Smooth muscle cell (in vitro differentiated cells): ENCODE data around the gene CDKL1. TPM values are rescaled to one million over a fixed set of nuclear protein-coding genes. Genes with fewer than 3 reads are reported as not detected.

ENCODE experiments used
- DNase-seq: peaks from one replicate; lab custom pipeline; 2025; ENCODE audit not compliant: unreplicated experiment; lab: John Stamatoyannopoulos, UW
- H2AFZ ChIP-seq: fragments of 200-600 bp; sonication (generic); 2 replicates; pipeline ENCODE4 v1.6.0; 2016; ENCODE audit warnings: antibody characterized with exemption, low read depth, mild to moderate bottlenecking
- H3F3A ChIP-seq: fragments of 200-600 bp; sonication (generic); 2 replicates; pipeline ENCODE4 v1.6.0; 2017; ENCODE audit warnings: antibody characterized with exemption, low read depth
- H3K27ac ChIP-seq: fragments of 200-600 bp; sonication (generic); 2 replicates; pipeline ENCODE4 v1.5.1; 2016; ENCODE audit warnings: low read depth, mild to moderate bottlenecking
- H3K27me3 ChIP-seq: fragments of 200-600 bp; sonication (generic); 2 replicates; pipeline ENCODE4 v1.6.1; 2016; ENCODE audit warnings: low read depth, mild to moderate bottlenecking
- H3K36me3 ChIP-seq: fragments of 200-600 bp; sonication (generic); 2 replicates; pipeline ENCODE4 v1.5.1; 2016; ENCODE audit warnings: low read depth
- H3K4me1 ChIP-seq: fragments of 200-600 bp; sonication (generic); 2 replicates; pipeline ENCODE4 v1.5.1; 2016; ENCODE audit warnings: low read depth
- H3K4me2 ChIP-seq: fragments of 200-600 bp; sonication (generic); 2 replicates; pipeline ENCODE4 v1.6.0; 2016; ENCODE audit warnings: mild to moderate bottlenecking
- H3K4me3 ChIP-seq: fragments of 200-600 bp; sonication (generic); 2 replicates; pipeline ENCODE4 v1.5.1; 2016; ENCODE audit warnings: mild to moderate bottlenecking
- H3K79me2 ChIP-seq: fragments of 200-600 bp; sonication (generic); 2 replicates; pipeline ENCODE4 v1.6.0; 2016; ENCODE audit warnings: low read depth, mild to moderate bottlenecking
- H3K9ac ChIP-seq: fragments of 200-600 bp; sonication (generic); 2 replicates; pipeline ENCODE4 v1.6.0; 2016; ENCODE audit warnings: low read depth
- H3K9me3 ChIP-seq: fragments of 200-600 bp; sonication (generic); replicated peaks from 2 replicates; pipeline ENCODE4 v1.5.1; 2016; ENCODE audit warnings: low read depth
- H4K20me1 ChIP-seq: fragments of 200-600 bp; sonication (generic); 2 replicates; pipeline ENCODE4 v1.6.0; 2016; ENCODE audit warnings: low read depth
- WGBS: methylation state at CpG from one replicate; pipeline ENCODE4 v1.1.7; 2016; ENCODE audit warnings: low lambda C conversion rate; 5-methylcytosine and 5-hydroxymethylcytosine counted together
- polyA plus RNA-seq: library from polyadenylated mRNA; unstranded; fragments of >200 nt; fragmentation: Nextera tagmentation; extraction: Ambion mirVana; gene quantifications from 2 replicates; pipeline ENCODE4 v1.2.1, GENCODE V29; 2016
- total RNA-seq: library from RNA; depleted of rRNA; stranded (reverse); fragments of >200 nt; gene quantifications from 2 replicates; pipeline ENCODE4 v1.2.3, GENCODE V29; 2014
- TF ChIP-seq, protein P1 (sequence below): fragments of 200-600 bp; sonication (generic); IDR thresholded peaks from 2 replicates; pipeline ENCODE4 v1.5.1; 2017; ENCODE audit warnings: borderline replicate concordance, mild to moderate bottlenecking, antibody characterized with exemption; ENCODE audit not compliant: insufficient read depth, poor library complexity, severe bottlenecking

Gene CDKL1
- total and polyA plus RNA-seq, 2 experiments from 2014 or later = 1.6 to 4.9 TPM

DNA sequence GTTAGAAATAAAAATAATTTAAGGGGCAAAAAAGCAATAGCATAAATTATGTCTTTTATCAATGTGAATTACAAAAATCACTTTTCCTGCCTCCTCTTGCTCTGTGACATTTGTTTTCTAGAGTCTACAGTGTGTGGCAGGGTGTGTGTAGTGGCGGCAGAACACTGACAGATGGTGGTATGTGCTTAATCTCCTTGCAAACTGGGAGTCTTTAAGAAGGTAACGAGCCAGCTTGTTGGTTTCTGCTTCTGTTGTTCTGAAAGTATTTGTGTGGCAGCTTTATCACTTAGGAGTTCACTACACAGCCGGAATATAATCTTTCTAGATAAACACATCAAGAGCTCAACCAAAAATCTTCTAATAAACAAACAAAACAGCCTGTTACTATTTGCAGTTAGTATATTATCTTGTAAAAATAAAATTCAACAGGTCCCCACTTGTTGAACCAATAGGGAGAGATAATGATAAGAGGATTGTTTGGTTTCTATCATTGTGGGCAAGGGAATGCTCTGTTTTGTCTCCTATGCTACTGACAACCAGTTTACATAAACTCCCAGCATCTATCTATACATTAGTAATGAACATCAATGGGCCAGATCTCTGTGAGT, 13.0 kb downstream of the CDKL1 start:
- Histone ChIP-seq H3K9me3 (no peaks in the 10 kb centered on the region), H3K4me3 (no peak overlapping the region), H3F3A (no peaks in the 10 kb centered on the region), H3K4me1 (peaks cover 6% of the 10 kb centered on the region), H3K4me2 (no peak overlapping the region), H2AFZ (no peak overlapping the region), H3K9ac (no peak overlapping the region), H4K20me1 (no peaks in the 10 kb centered on the region), H3K36me3 (no peaks in the 10 kb centered on the region), H3K79me2 (no peaks in the 10 kb centered on the region), H3K27ac (no peak overlapping the region), H3K27me3 (no peaks in the 10 kb centered on the region)
- no peak for DNase-seq
- 13% methylated on average over 3 of the region's 3 CpGs for WGBS
- TF ChIP-seq, protein P1, sequence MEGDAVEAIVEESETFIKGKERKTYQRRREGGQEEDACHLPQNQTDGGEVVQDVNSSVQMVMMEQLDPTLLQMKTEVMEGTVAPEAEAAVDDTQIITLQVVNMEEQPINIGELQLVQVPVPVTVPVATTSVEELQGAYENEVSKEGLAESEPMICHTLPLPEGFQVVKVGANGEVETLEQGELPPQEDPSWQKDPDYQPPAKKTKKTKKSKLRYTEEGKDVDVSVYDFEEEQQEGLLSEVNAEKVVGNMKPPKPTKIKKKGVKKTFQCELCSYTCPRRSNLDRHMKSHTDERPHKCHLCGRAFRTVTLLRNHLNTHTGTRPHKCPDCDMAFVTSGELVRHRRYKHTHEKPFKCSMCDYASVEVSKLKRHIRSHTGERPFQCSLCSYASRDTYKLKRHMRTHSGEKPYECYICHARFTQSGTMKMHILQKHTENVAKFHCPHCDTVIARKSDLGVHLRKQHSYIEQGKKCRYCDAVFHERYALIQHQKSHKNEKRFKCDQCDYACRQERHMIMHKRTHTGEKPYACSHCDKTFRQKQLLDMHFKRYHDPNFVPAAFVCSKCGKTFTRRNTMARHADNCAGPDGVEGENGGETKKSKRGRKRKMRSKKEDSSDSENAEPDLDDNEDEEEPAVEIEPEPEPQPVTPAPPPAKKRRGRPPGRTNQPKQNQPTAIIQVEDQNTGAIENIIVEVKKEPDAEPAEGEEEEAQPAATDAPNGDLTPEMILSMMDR = no peak

DNA sequence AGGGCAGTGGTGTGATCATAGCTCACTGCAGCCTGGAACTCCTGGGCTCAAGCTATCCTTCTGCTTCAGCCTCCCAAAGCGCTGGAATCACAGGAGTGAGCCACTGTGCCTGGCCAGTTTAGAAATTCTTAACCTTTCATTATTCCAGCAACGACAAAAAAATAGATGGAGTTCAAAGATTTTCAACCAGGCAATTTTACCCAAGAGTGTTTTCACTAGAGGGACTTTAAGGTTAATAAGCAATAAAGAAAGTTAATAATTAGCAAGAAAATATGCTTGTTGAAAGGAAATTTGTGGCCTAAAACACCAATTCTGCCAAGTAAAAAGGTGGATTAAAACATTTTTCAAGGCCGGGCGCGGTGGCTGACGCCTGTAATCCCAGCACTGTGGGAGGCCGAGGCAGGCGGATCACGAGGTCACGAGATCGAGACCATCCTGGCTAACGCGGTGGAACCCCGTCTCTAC, 14.8 kb downstream of the CDKL1 start:
- no peaks in the 10 kb centered on the region for H3K36me3 ChIP-seq
- H3K27me3 ChIP-seq = no peaks in the 10 kb centered on the region
- H3K4me3 ChIP-seq = no peak overlapping the region
- H3K9ac ChIP-seq = no peak overlapping the region
- TF ChIP-seq, protein P1 = no peak
- no peak overlapping the region for H3K4me2 ChIP-seq
- H3F3A ChIP-seq = no peaks in the 10 kb centered on the region
- H3K79me2 ChIP-seq = no peaks in the 10 kb centered on the region
- no peak overlapping the region for H2AFZ ChIP-seq
- H3K9me3 ChIP-seq = no peaks in the 10 kb centered on the region
- no peak overlapping the region for H3K27ac ChIP-seq
- DNase-seq = no peak
- WGBS = 89% methylated on average over 14 of the region's 14 CpGs
- peaks cover 12% of the 10 kb centered on the region for H3K4me1 ChIP-seq
- H4K20me1 ChIP-seq = no peaks in the 10 kb centered on the region

DNA sequence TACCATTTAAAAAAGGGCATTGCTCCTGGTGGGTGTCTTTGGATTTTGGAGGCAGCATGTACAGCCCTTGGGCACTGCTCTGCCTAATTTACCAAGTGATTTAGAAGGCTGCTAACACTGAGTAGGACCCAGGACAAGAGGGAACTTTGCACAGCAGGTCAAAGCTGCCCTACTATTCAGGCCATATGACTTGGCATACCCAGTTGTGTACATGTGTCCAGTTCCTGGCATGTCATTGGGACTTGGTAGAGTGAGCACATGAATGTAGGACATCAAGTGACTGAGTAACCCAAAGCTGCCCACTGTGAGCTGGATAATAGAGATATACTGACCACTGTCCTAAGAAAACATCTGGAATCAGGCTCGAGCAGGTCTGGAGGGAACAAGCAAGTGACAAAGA, 15.7 kb downstream of the CDKL1 start:
- H3K27ac ChIP-seq = no peak overlapping the region
- H3K79me2 ChIP-seq = no peaks in the 10 kb centered on the region
- 94% methylated on average over 1 of the region's 1 CpG for WGBS
- H3K4me2 ChIP-seq = no peak overlapping the region
- H3K27me3 ChIP-seq = no peaks in the 10 kb centered on the region
- TF ChIP-seq, protein P1 = no peak
- no peak for DNase-seq
- no peaks in the 10 kb centered on the region for H3K36me3 ChIP-seq
- H3K9me3 ChIP-seq = no peaks in the 10 kb centered on the region
- H4K20me1 ChIP-seq = no peaks in the 10 kb centered on the region
- no peak overlapping the region for H2AFZ ChIP-seq
- no peak overlapping the region for H3K9ac ChIP-seq
- H3F3A ChIP-seq = no peaks in the 10 kb centered on the region
- no peak overlapping the region for H3K4me3 ChIP-seq
- H3K4me1 ChIP-seq = peaks cover 12% of the 10 kb centered on the region

DNA sequence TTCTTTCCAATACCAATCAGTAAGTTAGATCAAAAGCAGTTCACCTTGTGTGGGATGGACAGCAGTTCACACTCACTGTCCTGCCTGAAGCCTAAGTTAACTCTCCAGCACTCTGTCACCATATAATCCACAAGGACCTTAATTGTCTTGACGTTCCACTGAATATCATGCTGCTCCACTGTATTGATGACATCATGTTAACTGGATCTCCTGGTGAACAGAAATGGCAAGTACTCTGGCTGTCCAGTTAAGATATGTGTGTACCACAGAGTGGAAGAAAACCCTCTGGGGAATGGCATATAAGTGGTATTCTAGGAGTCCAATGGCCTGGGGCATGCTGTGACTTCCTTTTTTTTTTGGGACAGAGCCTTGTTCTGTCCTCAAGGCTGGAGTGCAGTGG, 16.2 kb downstream of the CDKL1 start:
- TF ChIP-seq, protein P1 = no peak
- Histone ChIP-seq H3K4me1 (peaks cover 12% of the 10 kb centered on the region), H3K9ac (no peak overlapping the region), H3F3A (no peaks in the 10 kb centered on the region), H3K9me3 (no peaks in the 10 kb centered on the region), H3K79me2 (no peaks in the 10 kb centered on the region), H3K36me3 (no peaks in the 10 kb centered on the region), H3K27ac (no peak overlapping the region), H3K4me2 (no peak overlapping the region), H2AFZ (no peak overlapping the region), H4K20me1 (no peaks in the 10 kb centered on the region), H3K27me3 (no peaks in the 10 kb centered on the region), H3K4me3 (no peak overlapping the region)
- 94% methylated on average over 1 of the region's 1 CpG for WGBS
- no peak for DNase-seq
